HG03025 (cell line): Measurements from ENCODE around the gene SLC16A1.
"Not testable (repeated sequence)": the region's sequence is repeated elsewhere in the genome, so short reads cannot be mapped to it uniquely, and the experiment has no call there.

Experiments
- ATAC-seq: cut with Tn5 transposase; IDR thresholded peaks from one replicate; pipeline ENCODE4 v1.9.1; 2021; ENCODE audit warnings: mild to moderate bottlenecking, moderate library complexity; ENCODE audit not compliant: unreplicated experiment, low FRiP score

The SLC16A1 gene

GRCh38 chr1:112888630-112889029 lies 67.4 kb downstream of the SLC16A1 start:
- ATAC-seq, result no peak

GRCh38 chr1:112887599-112888283 lies 68.3 kb downstream of the SLC16A1 start:
- ATAC-seq, result no peak

- ATAC-seq, result not testable (repeated sequence)
Observed at GRCh38 chr1:112884996-112885395, 71.0 kb downstream of the SLC16A1 start.

GRCh38 chr1:112882271-112882744 lies 73.7 kb downstream of the SLC16A1 start:
- no peak for ATAC-seq

GRCh38 chr1:112881742-112882127 lies 74.3 kb downstream of the SLC16A1 start:
- no peak for ATAC-seq

GRCh38 chr1:112879834-112880233 lies 76.2 kb downstream of the SLC16A1 start:
- no peak for ATAC-seq

- no peak for ATAC-seq
Observed at GRCh38 chr1:112878321-112878720, 77.7 kb downstream of the SLC16A1 start.

GRCh38 chr1:112877750-112878149 lies 78.2 kb downstream of the SLC16A1 start:
- ATAC-seq, result no peak

- no peak for ATAC-seq
Observed at GRCh38 chr1:112876315-112876714, 79.7 kb downstream of the SLC16A1 start.

- no peak for ATAC-seq
Observed at GRCh38 chr1:112872551-112872962, 83.4 kb downstream of the SLC16A1 start.

GRCh38 chr1:112870887-112871646 lies 84.9 kb downstream of the SLC16A1 start:
- ATAC-seq, result no peak

- no peak for ATAC-seq
Observed at GRCh38 chr1:112869895-112870294, 86.1 kb downstream of the SLC16A1 start.

- no peak for ATAC-seq
Observed at GRCh38 chr1:112868191-112868590, 87.8 kb downstream of the SLC16A1 start.

- ATAC-seq, result no peak
Observed at GRCh38 chr1:112866981-112867380, 89.0 kb downstream of the SLC16A1 start.

- no peak for ATAC-seq
Observed at GRCh38 chr1:112866151-112866550, 89.8 kb downstream of the SLC16A1 start.

- ATAC-seq, result no peak
Observed at GRCh38 chr1:112862753-112863426, 93.1 kb downstream of the SLC16A1 start.
